HTR-8/SVneo (cell line): Measurements from ENCODE around the gene IRS1.
A peak's percentile ranks its signal among the peaks of the same experiment; 100 is the strongest.

Source experiments
- DNase-seq: peaks from one replicate; pipeline ENCODE4 v3.0.0; 2011; ENCODE audit warnings: low spot score, mixed read lengths; ENCODE audit not compliant: insufficient read length
- FAIRE-seq: peaks from 2 replicates; lab custom pipeline; 2011; peaks lifted over from hg19 to GRCh38; lab: Jason Lieb, UNC

The IRS1 gene

GRCh38 chr2:226791487-226792081, 8.0 kb downstream of the IRS1 start:
- FAIRE-seq: peak; percentile 66

GRCh38 chr2:226791056-226791486, 8.5 kb downstream of the IRS1 start:
- DNase-seq (no peak), FAIRE-seq (no peak)

More at GRCh38 chr2:226791487-226792081, 8.0 kb downstream of the IRS1 start:
- peak; percentile 87 for DNase-seq

DNA sequence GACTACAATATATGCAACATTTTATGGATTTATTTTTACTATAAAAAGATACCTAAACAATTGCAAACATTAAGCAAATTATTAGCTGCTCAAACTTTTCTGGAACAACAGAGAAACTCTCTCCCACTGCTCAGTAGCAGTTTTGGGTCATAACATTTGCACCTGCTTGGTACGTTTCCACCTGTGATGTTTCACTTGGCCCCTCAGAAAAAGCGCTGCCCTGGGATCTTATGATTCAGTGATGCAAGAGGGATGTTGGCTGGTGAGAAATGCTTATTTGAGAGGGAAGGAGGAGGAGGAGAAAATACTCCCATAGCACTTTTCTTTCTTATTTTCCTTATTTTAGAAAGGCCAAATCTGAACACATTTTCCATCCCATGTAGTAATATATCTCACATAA, 9.2 kb downstream of the IRS1 start:
- no peak for DNase-seq
- no peak for FAIRE-seq

GRCh38 chr2:226790011-226790410, 9.6 kb downstream of the IRS1 start:
- FAIRE-seq (no peak), DNase-seq (no peak)

GRCh38 chr2:226788881-226789490, 10.6 kb downstream of the IRS1 start:
- FAIRE-seq: no peak
- DNase-seq: no peak

DNA sequence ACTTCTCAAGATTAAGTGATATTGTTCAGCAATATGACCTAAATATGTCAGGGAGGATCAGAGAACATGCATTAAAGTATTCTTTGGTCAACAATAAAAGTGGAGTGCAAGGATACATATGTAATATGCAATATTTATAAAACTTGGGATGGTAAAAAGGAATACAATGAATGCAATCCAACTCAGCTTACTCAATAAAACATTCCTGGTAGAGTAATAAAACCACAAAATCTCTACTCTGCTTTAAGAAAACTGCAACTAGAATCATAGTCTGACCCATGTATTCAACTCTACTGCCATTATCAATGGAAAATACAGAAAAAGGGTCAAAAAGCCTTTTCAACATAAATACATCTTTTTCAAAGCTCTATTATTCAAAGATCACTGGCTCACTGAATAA, 11.6 kb downstream of the IRS1 start:
- no peak for DNase-seq

DNA sequence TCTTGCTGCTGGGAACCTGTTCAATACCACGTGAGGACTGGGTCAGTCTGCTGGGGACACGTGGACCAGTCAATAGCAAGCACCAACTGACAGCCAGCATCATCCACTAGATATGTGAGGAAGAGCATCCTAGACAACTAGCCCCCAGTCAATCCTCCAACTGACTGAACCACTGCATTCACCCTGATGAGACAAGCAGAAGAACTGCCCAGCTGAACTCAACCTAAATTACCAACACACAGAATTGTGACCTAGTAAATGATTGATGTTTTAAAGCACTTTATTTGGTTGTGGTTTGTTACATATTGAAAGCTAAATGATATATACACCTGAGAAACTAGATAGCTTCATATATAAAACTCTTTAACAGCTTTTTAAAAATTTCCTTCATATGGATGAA, 15.7 kb downstream of the IRS1 start:
- no peak for FAIRE-seq
- no peak for DNase-seq

More for the DNA sequence above, 11.6 kb downstream of the IRS1 start:
- FAIRE-seq: no peak

DNA sequence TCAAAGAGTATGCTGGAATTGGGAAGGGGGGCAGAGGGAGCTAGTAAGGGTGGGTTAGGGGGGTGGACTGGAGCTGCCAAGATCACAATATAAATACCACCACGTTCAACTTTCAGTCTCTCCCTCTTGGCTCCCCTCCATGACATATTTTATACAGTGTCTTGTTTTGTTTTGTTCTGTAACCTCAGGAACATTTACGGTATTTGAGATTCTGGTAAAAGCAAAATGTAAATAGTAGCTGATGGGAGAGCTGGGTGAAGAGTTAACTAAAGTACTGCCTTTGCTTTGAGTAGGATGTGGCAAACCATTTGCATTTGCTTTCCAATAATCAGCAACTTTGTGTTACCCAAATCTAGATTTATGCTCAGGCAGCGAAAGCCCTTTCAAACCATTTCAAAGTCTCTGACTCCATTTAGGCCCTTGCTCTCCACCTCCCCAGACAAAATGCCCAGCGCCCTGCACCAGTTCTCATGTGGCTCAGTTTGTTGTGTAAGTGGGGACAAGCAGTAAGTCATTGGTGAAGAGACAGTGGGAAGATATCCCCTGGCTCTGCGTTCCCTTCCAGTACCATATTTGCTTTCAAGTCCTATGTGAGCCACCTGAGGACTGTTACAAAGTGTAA, 17.4 kb downstream of the IRS1 start:
- DNase-seq: no peak
- FAIRE-seq: no peak

DNA sequence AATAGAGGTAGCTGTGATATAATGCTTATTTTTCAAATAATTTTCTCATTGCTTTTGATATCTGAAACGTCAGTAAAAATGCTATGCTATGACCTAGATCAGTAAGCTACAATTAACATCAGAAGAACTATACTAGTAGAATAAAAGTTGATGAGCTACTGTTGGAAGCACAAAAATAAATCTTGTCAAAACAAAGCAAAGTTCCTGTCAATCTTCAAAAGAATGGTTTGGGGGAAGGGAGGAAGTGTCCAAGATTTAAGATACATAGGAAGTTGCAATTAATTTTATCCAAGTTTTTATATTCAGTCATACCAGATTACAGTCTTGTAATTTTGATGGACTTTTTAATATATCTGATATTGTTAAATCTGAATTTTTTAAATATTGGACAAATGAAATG, 19.2 kb downstream of the IRS1 start:
- FAIRE-seq: no peak
- DNase-seq: no peak

DNA sequence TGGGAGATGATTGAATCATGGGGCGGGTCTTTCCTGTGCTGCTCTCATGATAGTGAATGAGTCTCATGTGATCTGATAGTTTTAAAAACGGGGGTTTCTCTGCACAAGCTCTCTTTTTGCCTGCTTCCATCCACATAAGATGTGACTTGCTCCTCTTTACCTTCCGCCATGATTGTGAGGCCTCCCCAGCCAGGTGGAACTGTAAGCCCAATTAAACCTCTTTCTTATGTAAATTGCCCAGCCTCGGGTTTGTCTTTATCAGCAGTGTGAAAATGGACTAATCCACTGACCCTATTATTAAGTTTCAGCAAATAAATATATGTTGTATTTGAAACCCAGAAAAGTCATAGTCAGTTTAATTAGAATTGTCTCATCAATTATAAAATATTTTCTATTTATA, 22.0 kb downstream of the IRS1 start:
- FAIRE-seq: no peak
- no peak for DNase-seq

DNA sequence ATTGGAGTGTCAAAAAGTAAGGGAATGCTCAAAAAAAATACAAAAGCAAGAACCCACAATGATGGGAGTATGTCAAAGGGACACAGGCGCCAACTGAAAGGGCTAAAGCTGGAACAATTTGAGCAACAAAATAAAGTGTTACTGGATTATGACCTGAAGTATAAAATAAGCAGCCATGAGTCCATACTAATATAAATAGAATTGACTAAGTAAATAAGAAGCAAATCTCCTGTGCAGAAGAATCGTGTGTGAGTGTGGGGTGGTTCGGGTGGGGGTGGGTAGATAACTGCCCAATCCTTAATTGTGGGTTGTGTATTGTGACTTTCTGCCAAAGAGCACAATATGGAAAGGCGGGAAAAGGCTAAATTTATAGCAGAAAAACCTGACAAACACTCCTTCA, 23.5 kb downstream of the IRS1 start:
- no peak for DNase-seq
- FAIRE-seq: no peak

GRCh38 chr2:226775032-226775509, 24.5 kb downstream of the IRS1 start:
- FAIRE-seq (peak; percentile 46), DNase-seq (no peak)

- FAIRE-seq (no peak), DNase-seq (no peak)
Measured at GRCh38 chr2:226773291-226773690, 26.3 kb downstream of the IRS1 start.

- FAIRE-seq: no peak
- DNase-seq: no peak
Measured at GRCh38 chr2:226772389-226773179, 27.0 kb downstream of the IRS1 start.

GRCh38 chr2:226771067-226771466, 28.6 kb downstream of the IRS1 start:
- FAIRE-seq: no peak
- no peak for DNase-seq

GRCh38 chr2:226767056-226767813, 32.4 kb downstream of the IRS1 start:
- DNase-seq (no peak), FAIRE-seq (no peak)

- DNase-seq (no peak), FAIRE-seq (no peak)
Measured at GRCh38 chr2:226766352-226767055, 33.1 kb downstream of the IRS1 start.

GRCh38 chr2:226763320-226763719, 36.3 kb downstream of the IRS1 start:
- FAIRE-seq (no peak), DNase-seq (no peak)

- DNase-seq (no peak), FAIRE-seq (no peak)
Measured at GRCh38 chr2:226761195-226761583, 38.4 kb downstream of the IRS1 start.
